ENCODE results near the gene IGFN1.

IGFN1 gene

GRCh38 chr1:201186192-201186591 lies 4.4 kb upstream of the IGFN1 start:
- no peak for DNase-seq

DNA sequence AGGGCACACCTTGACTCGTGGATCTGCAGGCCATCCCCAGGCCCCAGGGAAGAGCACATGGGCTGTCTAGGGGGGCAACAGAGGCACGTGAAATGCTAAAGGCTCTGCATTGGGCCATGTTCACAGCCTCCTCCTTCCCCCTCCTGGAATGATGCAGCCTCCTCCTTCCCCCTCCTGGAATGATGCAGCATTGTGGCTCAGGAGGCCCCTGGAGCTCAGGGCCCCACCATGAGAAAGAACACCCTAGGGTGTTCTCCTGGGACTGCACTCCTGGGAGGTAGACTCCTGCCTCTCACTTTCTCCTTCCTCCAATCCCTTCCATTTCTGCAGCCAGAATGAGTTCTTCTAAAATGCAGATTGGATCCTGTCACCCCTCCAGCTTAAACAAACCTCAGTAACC lies 1.5 kb upstream of the IGFN1 start:
- DNase-seq: no peak

DNA sequence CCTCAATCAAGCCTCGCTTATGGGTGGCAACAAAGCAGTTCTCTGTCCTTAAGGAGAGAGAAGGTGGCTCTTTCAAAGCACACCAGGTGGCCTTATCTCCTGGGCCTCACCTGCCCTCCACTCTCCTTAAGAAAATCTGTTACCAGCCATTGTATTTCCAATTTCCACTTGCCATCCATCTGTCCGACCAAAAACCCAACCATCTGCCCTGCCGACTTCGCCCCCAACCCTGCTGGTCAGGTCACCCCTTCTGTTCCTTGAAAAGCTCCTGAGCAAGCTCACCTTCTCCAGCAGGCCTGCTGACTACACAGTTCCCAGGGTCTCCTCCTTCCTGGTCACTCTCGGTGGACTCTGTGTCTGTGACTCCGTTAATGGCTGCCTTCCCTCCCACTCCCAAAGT lies 619 bp upstream of the IGFN1 start:
- no peak for DNase-seq

DNA sequence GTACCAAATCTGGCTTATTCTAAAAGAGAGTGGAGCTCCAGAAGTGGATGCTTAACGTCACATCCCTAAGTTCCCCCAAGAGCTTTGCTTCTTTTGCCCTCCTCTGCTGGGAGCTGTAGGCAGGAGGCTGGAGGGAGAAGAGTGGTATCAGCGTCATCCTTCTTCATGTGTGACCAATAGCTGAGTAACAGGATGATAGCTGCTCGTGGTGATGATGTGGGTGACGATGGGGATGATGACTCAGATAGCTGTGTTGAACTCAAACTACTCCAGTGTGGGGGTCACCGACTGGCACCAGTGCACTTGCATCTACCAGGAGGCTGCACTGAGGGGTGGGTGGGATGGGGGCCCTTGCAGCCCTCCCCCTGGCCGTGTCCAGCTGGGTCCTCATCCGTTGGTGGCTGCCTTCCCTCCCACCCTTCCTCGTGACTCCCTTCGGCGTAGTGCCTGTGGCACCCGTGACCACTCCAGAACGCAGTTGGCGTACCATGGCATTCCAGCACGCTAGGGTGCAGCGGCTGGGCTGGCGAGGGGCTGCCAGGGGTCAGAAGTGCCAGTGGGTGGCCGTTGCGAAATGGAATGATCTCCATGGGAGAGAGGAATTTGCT lies 1.1 kb downstream of the IGFN1 start:
- DNase-seq: peak; percentile 39 to 48

GRCh38 chr1:201192261-201192788 lies 1.7 kb downstream of the IGFN1 start:
- no peak for DNase-seq

DNA sequence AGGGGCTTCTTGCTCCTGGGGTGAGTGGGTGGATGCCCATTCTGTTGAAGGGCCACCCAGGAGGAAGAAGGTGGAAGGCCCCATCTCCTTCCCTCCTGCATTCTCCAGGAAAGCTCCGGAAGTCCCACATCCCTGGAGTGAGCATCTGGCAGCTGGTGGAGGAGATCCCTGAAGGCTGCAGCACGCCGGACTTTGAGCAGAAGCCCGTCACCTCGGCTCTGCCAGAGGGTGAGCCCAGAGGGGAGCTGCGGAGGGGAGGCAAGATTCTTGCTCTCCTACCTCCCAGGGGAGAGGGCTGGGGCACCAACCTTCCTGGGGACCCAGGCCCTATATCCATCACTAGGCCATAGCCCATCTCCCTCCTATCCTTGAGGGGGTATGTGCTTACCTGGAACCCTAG lies 3.4 kb downstream of the IGFN1 start:
- no peak for DNase-seq

GRCh38 chr1:201198598-201198997 lies 8.0 kb downstream of the IGFN1 start:
- no peak for DNase-seq

GRCh38 chr1:201205036-201205435 lies 14.4 kb downstream of the IGFN1 start:
- no peak for DNase-seq

DNA sequence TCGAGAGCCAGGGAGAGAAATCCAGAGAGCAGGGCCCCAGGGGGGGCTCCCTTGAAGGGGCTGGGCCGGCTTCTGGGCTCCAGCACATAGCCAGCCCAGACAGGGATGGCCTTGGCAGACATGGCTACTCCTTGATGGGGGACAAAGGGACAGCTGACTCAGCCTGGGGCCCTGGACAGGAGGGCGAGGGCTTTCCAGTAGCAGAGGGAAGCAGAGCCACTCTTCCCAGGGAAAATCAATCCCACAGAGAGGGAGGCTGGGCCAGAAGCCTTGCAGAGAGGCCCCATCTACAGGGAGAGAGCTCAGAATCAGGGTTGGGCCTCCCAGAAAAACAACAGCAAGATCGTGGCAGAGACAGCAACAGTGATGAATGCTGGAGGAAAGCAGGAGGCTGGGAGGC lies 15.6 kb downstream of the IGFN1 start:
- DNase-seq: no peak

- DNase-seq: no peak
These were observed 16.4 kb downstream of the IGFN1 start for GRCh38 chr1:201207046-201207445.

DNA sequence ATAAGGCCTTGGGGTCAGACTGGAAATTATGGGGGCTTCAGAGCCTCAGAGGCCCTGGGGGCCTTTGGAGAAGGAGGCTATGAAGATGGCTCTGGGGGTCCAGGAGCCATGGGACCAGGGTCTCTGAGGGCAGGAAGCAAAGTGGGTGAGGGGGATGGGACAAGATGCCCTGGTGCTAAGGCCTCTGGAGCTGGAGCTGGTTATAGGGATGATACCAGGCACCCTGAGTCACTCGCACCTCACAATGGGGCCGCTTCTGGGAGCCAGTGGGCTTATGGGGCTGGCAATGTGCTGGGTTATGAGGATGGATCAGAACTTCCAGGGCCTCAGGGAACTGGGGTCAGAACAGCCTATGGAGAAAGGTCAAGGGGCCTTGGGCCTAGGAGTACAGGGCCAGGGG lies 17.6 kb downstream of the IGFN1 start:
- no peak for DNase-seq

DNA sequence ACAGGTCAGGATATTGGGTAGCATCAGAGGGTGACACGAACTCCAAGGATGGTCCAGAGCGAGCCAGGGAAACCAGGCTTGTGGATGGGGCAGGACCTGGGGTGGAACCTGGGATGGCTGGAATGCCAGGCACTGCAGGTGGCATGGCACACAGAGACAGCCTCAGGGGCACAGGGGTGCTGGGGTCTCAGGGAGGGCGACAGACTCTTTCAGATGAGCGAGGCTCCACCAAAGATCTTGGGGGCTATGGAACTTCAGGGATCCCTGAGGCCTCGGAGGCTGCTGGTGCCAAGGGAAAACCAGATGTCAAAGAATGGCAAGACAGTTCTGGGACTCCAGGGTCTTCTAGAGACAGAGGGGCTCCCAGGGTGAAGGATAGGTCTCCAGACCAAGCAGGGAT lies 21.4 kb downstream of the IGFN1 start:
- no peak for DNase-seq

DNA sequence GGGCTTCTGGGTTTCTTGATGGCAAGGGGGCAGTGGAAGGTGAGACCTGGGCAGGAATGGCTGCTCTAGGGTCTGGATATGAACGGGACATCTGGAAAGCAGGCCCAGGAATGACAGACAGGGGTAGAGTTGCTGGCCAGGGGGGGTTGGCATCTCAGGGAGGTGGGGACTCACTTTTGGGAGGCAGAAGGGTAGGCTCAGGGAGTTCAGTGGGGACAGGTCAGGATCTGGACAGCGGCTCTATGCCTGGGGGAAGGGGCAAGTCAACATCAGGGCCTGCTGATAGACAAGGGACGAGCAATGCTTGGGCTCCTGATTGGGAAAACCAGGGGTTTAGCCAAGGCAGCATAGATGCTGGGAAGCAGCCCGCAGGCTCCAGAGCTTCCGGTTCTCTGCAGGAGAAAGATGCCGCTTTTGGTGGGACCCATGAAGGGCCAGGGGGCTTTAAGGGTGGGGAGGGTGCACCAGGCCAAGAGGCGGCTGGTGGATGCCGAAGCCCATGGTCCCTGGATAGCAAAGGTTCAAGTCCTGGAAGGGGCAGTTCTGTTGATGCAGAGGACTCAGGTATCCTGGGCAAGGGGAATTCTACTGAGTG lies 21.9 kb downstream of the IGFN1 start:
- DNase-seq: no peak

GRCh38 chr1:201213106-201213770 lies 22.6 kb downstream of the IGFN1 start:
- no peak for DNase-seq

DNA sequence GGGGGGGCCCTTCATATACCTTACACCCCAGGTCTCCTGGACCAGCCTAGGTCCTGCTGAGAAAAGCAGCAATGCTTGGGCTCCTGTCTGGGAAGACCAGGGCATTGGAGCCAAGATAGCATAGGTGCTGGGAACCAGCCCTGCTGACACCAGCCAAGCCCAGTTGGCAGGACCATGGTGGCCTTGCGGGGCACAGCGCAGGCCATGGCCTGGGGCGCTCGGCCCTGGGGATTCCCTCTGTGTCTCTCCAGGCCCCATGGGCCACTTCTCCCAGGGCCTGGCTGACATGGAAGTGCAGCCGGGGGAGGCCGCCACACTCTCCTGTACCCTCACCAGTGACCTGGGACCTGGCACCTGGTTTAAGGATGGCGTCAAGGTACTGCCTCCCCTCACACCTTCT lies 23.3 kb downstream of the IGFN1 start:
- DNase-seq: no peak

GRCh38 chr1:201214461-201214860 lies 23.8 kb downstream of the IGFN1 start:
- no peak for DNase-seq

- no peak for DNase-seq
These were observed 24.3 kb downstream of the IGFN1 start for GRCh38 chr1:201214886-201215285.

- no peak for DNase-seq
These were observed 25.1 kb downstream of the IGFN1 start for GRCh38 chr1:201215531-201216357.

DNA sequence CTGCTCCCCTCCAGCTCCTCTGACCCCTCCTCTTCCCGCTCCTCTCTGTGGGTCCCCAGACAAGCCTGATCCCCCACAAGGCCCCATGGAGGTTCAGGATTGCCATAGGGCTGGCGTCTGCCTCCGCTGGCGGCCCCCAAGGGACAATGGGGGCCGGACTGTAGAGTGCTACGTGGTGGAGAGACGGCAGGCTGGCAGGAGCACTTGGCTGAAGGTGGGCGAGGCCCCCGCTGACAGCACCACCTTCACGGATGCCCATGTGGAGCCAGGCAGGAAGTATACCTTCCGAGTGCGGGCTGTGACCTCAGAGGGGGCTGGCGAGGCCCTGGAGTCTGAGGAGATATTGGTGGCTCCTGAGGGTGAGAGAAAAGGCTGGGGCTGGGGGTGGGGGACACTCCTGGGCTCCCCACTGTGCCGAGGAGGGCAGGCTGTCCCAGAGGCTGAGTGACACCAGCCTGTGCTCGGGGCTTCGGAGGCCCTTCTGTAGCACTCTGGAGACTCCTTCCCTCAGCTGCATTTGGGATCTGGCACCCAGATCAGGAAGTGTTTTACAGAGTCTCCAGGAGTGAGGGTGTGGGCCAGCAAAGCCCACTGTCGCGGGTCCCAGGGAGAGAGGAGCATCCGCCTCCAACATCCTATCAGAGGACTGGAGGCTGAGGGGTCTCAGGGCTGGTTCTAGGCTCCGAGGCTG lies 25.9 kb downstream of the IGFN1 start:
- no peak for DNase-seq

DNA sequence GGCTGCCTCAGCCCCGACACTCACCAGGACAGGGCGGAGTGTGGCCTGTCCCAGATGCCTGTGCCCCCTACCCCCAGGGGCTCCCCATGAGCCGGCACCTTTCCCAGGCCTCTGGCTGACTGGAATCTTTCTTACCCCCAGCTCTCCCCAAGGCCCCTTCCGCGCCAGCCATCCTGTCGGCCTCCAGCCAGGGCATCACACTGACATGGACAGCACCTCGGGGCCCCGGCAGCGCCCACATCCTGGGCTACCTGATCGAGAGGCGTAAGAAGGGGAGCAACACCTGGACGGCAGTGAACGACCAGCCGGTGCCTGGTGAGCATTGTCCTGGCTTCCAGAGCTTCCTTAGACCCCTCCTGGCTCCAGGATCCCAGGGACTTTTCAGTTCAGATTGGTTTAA lies 26.5 kb downstream of the IGFN1 start:
- DNase-seq: peak in 1 of 2 donors; percentile 14

DNA sequence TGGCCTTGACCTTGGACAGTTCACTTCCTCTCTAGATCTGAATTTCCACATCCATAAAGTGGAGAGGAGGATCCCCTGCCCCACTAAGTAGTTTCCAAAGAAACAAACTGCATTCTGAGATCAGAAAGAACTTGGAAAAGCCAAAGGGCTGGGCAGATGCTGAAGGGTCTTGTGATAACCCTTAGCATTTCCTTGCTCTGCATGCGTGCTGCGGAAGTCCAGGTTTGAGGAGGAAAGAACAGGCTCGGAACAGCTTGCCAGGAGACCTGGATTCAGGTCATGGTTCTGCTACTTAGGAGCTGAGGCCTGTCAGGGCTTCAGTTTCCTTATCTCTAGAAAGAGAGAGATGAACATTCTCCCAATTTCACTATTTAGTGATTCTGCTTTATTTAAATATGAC lies 27.2 kb downstream of the IGFN1 start:
- peak in 1 of 2 donors; percentile 9 for DNase-seq

DNA sequence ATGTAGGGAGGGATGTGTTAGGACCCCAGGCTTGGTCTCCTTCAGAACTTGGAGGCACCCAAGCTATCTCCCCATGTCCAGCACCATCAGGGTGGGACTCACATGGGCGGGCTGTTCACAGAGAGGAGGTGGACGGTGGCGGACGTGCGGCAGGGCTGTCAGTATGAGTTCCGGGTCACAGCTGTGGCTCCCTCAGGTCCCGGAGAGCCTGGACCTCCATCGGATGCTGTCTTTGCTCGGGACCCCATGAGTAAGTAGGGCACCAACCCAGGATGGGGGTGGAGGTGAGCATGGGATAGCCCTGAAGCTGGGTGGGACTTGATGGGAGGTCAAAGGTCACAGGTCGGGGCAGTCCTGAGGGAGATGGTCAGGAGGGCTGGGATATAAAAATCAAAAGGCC lies 27.8 kb downstream of the IGFN1 start:
- DNase-seq: peak in 1 of 2 donors; percentile 12

Data from stimulated activated CD4-positive, alpha-beta T cell treated with anti-CD3 and anti-CD28 coated beads, Interleukin-2, amount 100 ng/mL, for 24 hours (primary cell).